Measurements from ENCODE around the gene F13A1.

The F13A1 gene

GRCh38 chr6:6319952-6320811 lies at the start of gene F13A1:
Gene F13A1, minus strand, starts transcription at chr6:6320662. Its CDS starts 1,998 bp downstream, at chr6:6318664.
- Histone ChIP-seq H3K27me3 (ENCODE audit: control insufficient read depth, insufficient read depth, low read length) (peaks cover 32% of the 10 kb centered on the region), H3K4me1 (ENCODE audit: control insufficient read depth, low read depth, low read length) (peaks cover 16% of the 10 kb centered on the region), H3K4me3 (ENCODE audit: low read length) (peak within 1 kb of the TSS; percentile 71), H3K36me3 (ENCODE audit: control insufficient read depth, low read depth, low read length) (no peaks in the 10 kb centered on the region), H3K9ac (ENCODE audit: low read length) (no peak within 1 kb of the TSS), H3K9me3 (ENCODE audit: control insufficient read depth, low read depth, low read length) (no peaks in the 10 kb centered on the region), H3K27ac (ENCODE audit: low read length) (no peak within 1 kb of the TSS)

GRCh38 chr6:6368684-6369052 lies 48.2 kb upstream of the F13A1 start:
- Histone ChIP-seq H3K36me3 (ENCODE audit: control insufficient read depth, low read depth, low read length) (no peaks in the 10 kb centered on the region), H3K9ac (ENCODE audit: low read length) (no peak overlapping the region), H3K4me1 (ENCODE audit: control insufficient read depth, low read depth, low read length) (no peaks in the 10 kb centered on the region), H3K27me3 (ENCODE audit: control insufficient read depth, insufficient read depth, low read length) (no peaks in the 10 kb centered on the region), H3K27ac (ENCODE audit: low read length) (no peak overlapping the region), H3K9me3 (ENCODE audit: control insufficient read depth, low read depth, low read length) (no peaks in the 10 kb centered on the region), H3K4me3 (ENCODE audit: low read length) (no peak overlapping the region)

GRCh38 chr6:6368040-6368683 lies 47.7 kb upstream of the F13A1 start:
- H3K4me3 ChIP-seq (ENCODE audit: low read length): no peak overlapping the region
- no peaks in the 10 kb centered on the region for H3K9me3 ChIP-seq (ENCODE audit: control insufficient read depth, low read depth, low read length)
- H3K9ac ChIP-seq (ENCODE audit: low read length): no peak overlapping the region
- no peaks in the 10 kb centered on the region for H3K36me3 ChIP-seq (ENCODE audit: control insufficient read depth, low read depth, low read length)
- H3K27me3 ChIP-seq (ENCODE audit: control insufficient read depth, insufficient read depth, low read length): no peaks in the 10 kb centered on the region
- no peak overlapping the region for H3K27ac ChIP-seq (ENCODE audit: low read length)
- H3K4me1 ChIP-seq (ENCODE audit: control insufficient read depth, low read depth, low read length): no peaks in the 10 kb centered on the region

- Histone ChIP-seq H3K9ac (ENCODE audit: low read length) (no peak overlapping the region), H3K9me3 (ENCODE audit: control insufficient read depth, low read depth, low read length) (no peaks in the 10 kb centered on the region), H3K4me1 (ENCODE audit: control insufficient read depth, low read depth, low read length) (no peaks in the 10 kb centered on the region), H3K27me3 (ENCODE audit: control insufficient read depth, insufficient read depth, low read length) (no peaks in the 10 kb centered on the region), H3K4me3 (ENCODE audit: low read length) (no peak overlapping the region), H3K36me3 (ENCODE audit: control insufficient read depth, low read depth, low read length) (no peaks in the 10 kb centered on the region), H3K27ac (ENCODE audit: low read length) (no peak overlapping the region)
Measured at GRCh38 chr6:6366803-6367202, 46.3 kb upstream of the F13A1 start.

GRCh38 chr6:6365242-6365641 lies 44.8 kb upstream of the F13A1 start:
- H3K27me3 ChIP-seq (ENCODE audit: control insufficient read depth, insufficient read depth, low read length): no peaks in the 10 kb centered on the region
- H3K36me3 ChIP-seq (ENCODE audit: control insufficient read depth, low read depth, low read length): no peaks in the 10 kb centered on the region

GRCh38 chr6:6362056-6362840 lies 41.8 kb upstream of the F13A1 start:
- H3K27me3 ChIP-seq (ENCODE audit: control insufficient read depth, insufficient read depth, low read length): no peaks in the 10 kb centered on the region
- no peak overlapping the region for H3K27ac ChIP-seq (ENCODE audit: low read length)
- H3K36me3 ChIP-seq (ENCODE audit: control insufficient read depth, low read depth, low read length): no peaks in the 10 kb centered on the region
- H3K4me3 ChIP-seq (ENCODE audit: low read length): no peak overlapping the region
- no peak overlapping the region for H3K9ac ChIP-seq (ENCODE audit: low read length)
- H3K4me1 ChIP-seq (ENCODE audit: control insufficient read depth, low read depth, low read length): no peaks in the 10 kb centered on the region
- no peaks in the 10 kb centered on the region for H3K9me3 ChIP-seq (ENCODE audit: control insufficient read depth, low read depth, low read length)

More at GRCh38 chr6:6365242-6365641, 44.8 kb upstream of the F13A1 start:
- Histone ChIP-seq H3K9ac (ENCODE audit: low read length) (no peak overlapping the region), H3K4me3 (ENCODE audit: low read length) (no peak overlapping the region), H3K4me1 (ENCODE audit: control insufficient read depth, low read depth, low read length) (no peaks in the 10 kb centered on the region), H3K9me3 (ENCODE audit: control insufficient read depth, low read depth, low read length) (no peaks in the 10 kb centered on the region), H3K27ac (ENCODE audit: low read length) (no peak overlapping the region)

- H3K4me1 ChIP-seq (ENCODE audit: control insufficient read depth, low read depth, low read length): no peaks in the 10 kb centered on the region
- H3K27me3 ChIP-seq (ENCODE audit: control insufficient read depth, insufficient read depth, low read length): no peaks in the 10 kb centered on the region
- H3K4me3 ChIP-seq (ENCODE audit: low read length): no peak overlapping the region
- H3K9me3 ChIP-seq (ENCODE audit: control insufficient read depth, low read depth, low read length): no peaks in the 10 kb centered on the region
- no peak overlapping the region for H3K27ac ChIP-seq (ENCODE audit: low read length)
- H3K9ac ChIP-seq (ENCODE audit: low read length): no peak overlapping the region
- no peaks in the 10 kb centered on the region for H3K36me3 ChIP-seq (ENCODE audit: control insufficient read depth, low read depth, low read length)
Measured at GRCh38 chr6:6357530-6357929, 37.1 kb upstream of the F13A1 start.

- Histone ChIP-seq H3K27me3 (ENCODE audit: control insufficient read depth, insufficient read depth, low read length) (no peaks in the 10 kb centered on the region), H3K4me1 (ENCODE audit: control insufficient read depth, low read depth, low read length) (no peaks in the 10 kb centered on the region), H3K9ac (ENCODE audit: low read length) (no peak overlapping the region), H3K27ac (ENCODE audit: low read length) (no peak overlapping the region), H3K9me3 (ENCODE audit: control insufficient read depth, low read depth, low read length) (no peaks in the 10 kb centered on the region), H3K4me3 (ENCODE audit: low read length) (no peak overlapping the region), H3K36me3 (ENCODE audit: control insufficient read depth, low read depth, low read length) (no peaks in the 10 kb centered on the region)
Measured at GRCh38 chr6:6357032-6357431, 36.6 kb upstream of the F13A1 start.

GRCh38 chr6:6352772-6353171 lies 32.3 kb upstream of the F13A1 start:
- H3K9me3 ChIP-seq (ENCODE audit: control insufficient read depth, low read depth, low read length): no peaks in the 10 kb centered on the region

GRCh38 chr6:6351511-6352025 lies 31.1 kb upstream of the F13A1 start:
- Histone ChIP-seq H3K4me3 (ENCODE audit: low read length) (no peak overlapping the region), H3K9me3 (ENCODE audit: control insufficient read depth, low read depth, low read length) (no peaks in the 10 kb centered on the region), H3K9ac (ENCODE audit: low read length) (no peak overlapping the region), H3K36me3 (ENCODE audit: control insufficient read depth, low read depth, low read length) (no peaks in the 10 kb centered on the region), H3K27ac (ENCODE audit: low read length) (no peak overlapping the region), H3K4me1 (ENCODE audit: control insufficient read depth, low read depth, low read length) (no peaks in the 10 kb centered on the region), H3K27me3 (ENCODE audit: control insufficient read depth, insufficient read depth, low read length) (no peaks in the 10 kb centered on the region)

More at GRCh38 chr6:6352772-6353171, 32.3 kb upstream of the F13A1 start:
- Histone ChIP-seq H3K27ac (ENCODE audit: low read length) (no peak overlapping the region), H3K36me3 (ENCODE audit: control insufficient read depth, low read depth, low read length) (no peaks in the 10 kb centered on the region), H3K9ac (ENCODE audit: low read length) (no peak overlapping the region), H3K27me3 (ENCODE audit: control insufficient read depth, insufficient read depth, low read length) (no peaks in the 10 kb centered on the region), H3K4me1 (ENCODE audit: control insufficient read depth, low read depth, low read length) (no peaks in the 10 kb centered on the region), H3K4me3 (ENCODE audit: low read length) (no peak overlapping the region)

GRCh38 chr6:6350696-6351095 lies 30.2 kb upstream of the F13A1 start:
- Histone ChIP-seq H3K27me3 (ENCODE audit: control insufficient read depth, insufficient read depth, low read length) (no peaks in the 10 kb centered on the region), H3K27ac (ENCODE audit: low read length) (no peak overlapping the region), H3K4me3 (ENCODE audit: low read length) (no peak overlapping the region), H3K36me3 (ENCODE audit: control insufficient read depth, low read depth, low read length) (no peaks in the 10 kb centered on the region), H3K4me1 (ENCODE audit: control insufficient read depth, low read depth, low read length) (no peaks in the 10 kb centered on the region), H3K9ac (ENCODE audit: low read length) (no peak overlapping the region), H3K9me3 (ENCODE audit: control insufficient read depth, low read depth, low read length) (no peaks in the 10 kb centered on the region)

All from iPS-18a (cell line).